Mononuclear cell (primary cell): Measurements from ENCODE around the gene CEACAM8. TPM values are rescaled to one million over a fixed set of nuclear protein-coding genes. Genes with fewer than 3 reads are reported as not detected.
"Not testable (repeated sequence)": the region's sequence is repeated elsewhere in the genome, so short reads cannot be mapped to it uniquely, and the experiment has no call there.

Source experiments
- H3K27me3 ChIP-seq: 2 replicates; pipeline ENCODE4 v1.6.0; 2011; ENCODE audit warnings: low read length, control low read depth; ENCODE audit not compliant: insufficient read depth
- H3K4me1 ChIP-seq: 2 replicates; pipeline ENCODE4 v1.5.1; 2011; ENCODE audit warnings: mild to moderate bottlenecking, low read length, control low read depth; ENCODE audit not compliant: insufficient read depth
- H3K4me3 ChIP-seq: 2 replicates; pipeline ENCODE4 v1.5.1; 2011; ENCODE audit warnings: mild to moderate bottlenecking, low read length, moderate library complexity
- H3K9me3 ChIP-seq: 2 replicates; pipeline ENCODE4 v1.5.1; 2011; ENCODE audit warnings: low read depth, mild to moderate bottlenecking, control low read depth, low read length
- total RNA-seq: library from RNA; depleted of rRNA; stranded (reverse); fragments of >200 nt; gene quantifications from one replicate; pipeline ENCODE4 v1.2.3, GENCODE V29; 2012

CEACAM8 gene
- total RNA-seq, 1 donor: not detected

- no peaks in the 10 kb centered on the region for H3K9me3 ChIP-seq
- no peak overlapping the region for H3K4me3 ChIP-seq
- H3K4me1 ChIP-seq: no peaks in the 10 kb centered on the region
- H3K27me3 ChIP-seq: no peaks in the 10 kb centered on the region
Observed at GRCh38 chr19:42538841-42539709, 55.6 kb downstream of the CEACAM8 start.

- not testable (repeated sequence) for H3K4me3 ChIP-seq, H3K9me3 ChIP-seq, H3K4me1 ChIP-seq, H3K27me3 ChIP-seq
Observed at GRCh38 chr19:42535276-42535675, 59.4 kb downstream of the CEACAM8 start.

GRCh38 chr19:42534391-42534790 is 60.3 kb downstream of the CEACAM8 start:
- H3K4me3 ChIP-seq: no peak overlapping the region
- H3K4me1 ChIP-seq: no peaks in the 10 kb centered on the region
- H3K27me3 ChIP-seq: no peaks in the 10 kb centered on the region
- no peaks in the 10 kb centered on the region for H3K9me3 ChIP-seq

DNA sequence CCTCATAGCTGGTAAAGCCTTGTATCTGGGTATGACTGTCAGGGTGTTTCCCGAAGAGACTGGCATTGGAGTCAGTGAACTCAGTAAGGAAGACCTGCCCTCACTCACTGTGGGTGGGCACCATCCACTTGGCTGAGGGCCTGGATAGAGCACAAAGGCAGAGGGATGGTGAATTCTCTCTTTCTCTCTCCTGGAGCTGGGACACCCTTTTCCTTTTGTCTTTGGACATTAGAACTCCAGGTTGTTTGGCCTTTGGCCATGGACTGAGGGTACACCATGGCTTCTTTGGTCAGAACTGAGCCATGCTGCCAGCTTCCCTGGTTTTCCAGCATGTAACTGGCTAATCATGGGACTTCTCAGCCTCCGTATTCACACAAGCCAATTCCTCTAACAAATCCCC is 61.8 kb downstream of the CEACAM8 start:
- Histone ChIP-seq H3K4me3 (no peak overlapping the region), H3K4me1 (peaks cover 14% of the 10 kb centered on the region), H3K9me3 (no peaks in the 10 kb centered on the region), H3K27me3 (no peaks in the 10 kb centered on the region)

DNA sequence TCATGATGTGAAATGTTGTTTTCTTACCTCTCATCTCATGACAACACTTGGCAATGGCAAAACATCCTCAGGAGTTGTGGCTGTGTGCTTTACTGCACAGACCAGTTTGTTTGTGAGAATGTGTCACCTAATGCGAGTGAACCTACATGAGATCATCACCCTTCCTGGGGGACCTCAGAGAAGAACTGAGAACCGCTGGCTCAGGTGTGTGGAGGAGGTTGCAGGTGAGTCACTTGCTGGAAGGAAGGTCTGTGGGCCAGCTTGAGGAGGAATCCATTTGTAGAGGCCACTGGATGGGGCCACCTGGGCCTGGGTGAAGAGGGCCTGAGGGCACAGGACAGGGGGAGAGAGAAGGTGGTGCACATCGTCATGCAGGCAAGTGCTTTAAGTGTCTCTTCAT is 63.4 kb downstream of the CEACAM8 start:
- Histone ChIP-seq H3K4me3 (no peak overlapping the region), H3K4me1 (peaks cover 28% of the 10 kb centered on the region), H3K27me3 (no peaks in the 10 kb centered on the region), H3K9me3 (no peaks in the 10 kb centered on the region)

Other genes starting within 250 kb of the CEACAM8 start
- gene CNFN, start 204.6 kb downstream of the CEACAM8 start, total RNA-seq: not detected
- 2.5 TPM for gene LIPE, start 167.5 kb downstream of the CEACAM8 start, total RNA-seq
- gene CXCL17, start 152.0 kb downstream of the CEACAM8 start, total RNA-seq: not detected
- gene CEACAM1, start 66.4 kb downstream of the CEACAM8 start, total RNA-seq: 1.9 TPM
- 0.10 TPM for gene PSG3, start 145.6 kb upstream of the CEACAM8 start, total RNA-seq
- gene PSG8, start 170.8 kb upstream of the CEACAM8 start, total RNA-seq: not detected